SJCRH30 (cell line): Measurements from ENCODE around the gene CFAP46. TPM values are rescaled to one million over a fixed set of nuclear protein-coding genes. Genes with fewer than 3 reads are reported as not detected.

Source experiments
- DNase-seq, 2 experiments: peaks; one replicate each; pipeline ENCODE4 v3.0.0-alpha.2; 2015 to 2020
- H3K27ac ChIP-seq: fragments of 250-450 bp; sonication (Bioruptor Pico); 2 replicates; pipeline ENCODE4 v1.5.1; 2020; ENCODE audit warnings: mild to moderate bottlenecking, moderate library complexity
- H3K27me3 ChIP-seq: fragments of 250-450 bp; sonication (Bioruptor Pico); 2 replicates; pipeline ENCODE4 v1.5.1; 2020; ENCODE audit warnings: mild to moderate bottlenecking, moderate library complexity
- H3K36me3 ChIP-seq: fragments of 250-450 bp; sonication (Bioruptor Pico); 2 replicates; pipeline ENCODE4 v1.5.1; 2020; ENCODE audit warnings: mild to moderate bottlenecking, moderate library complexity
- H3K4me1 ChIP-seq: fragments of 250-450 bp; sonication (Bioruptor Pico); 2 replicates; pipeline ENCODE4 v1.5.1; 2020; ENCODE audit warnings: mild to moderate bottlenecking, moderate library complexity
- H3K4me3 ChIP-seq: fragments of 250-450 bp; sonication (Bioruptor Pico); 2 replicates; pipeline ENCODE4 v1.5.1; 2020; ENCODE audit warnings: mild to moderate bottlenecking, moderate library complexity
- H3K9me3 ChIP-seq: fragments of 250-450 bp; sonication (Bioruptor Pico); replicated peaks from 2 replicates; pipeline ENCODE4 v1.5.1; 2020; ENCODE audit warnings: mild to moderate bottlenecking, moderate library complexity
- total RNA-seq: library from RNA; depleted of rRNA; stranded (reverse); fragments of >200 nt; shearing (Covaris generic); gene quantifications from 2 replicates; pipeline ENCODE4 v1.2.3, GENCODE V29; 2014

CFAP46 gene
- total RNA-seq, 1 experiment from 2014 or later: 1.7 TPM

- Histone ChIP-seq H3K36me3 (no peaks in the 10 kb centered on the region), H3K4me1 (no peaks in the 10 kb centered on the region; the same call in 1 of the 2 replicates), H3K9me3 (0 out of 2 replicates have a peak, but pooled peaks cover 4% of the 10 kb centered on the region), H3K27ac (no peak overlapping the region), H3K4me3 (no peak overlapping the region), H3K27me3 (no peaks in the 10 kb centered on the region)
- no peak for DNase-seq
These were observed 104.5 kb downstream of the CFAP46 start for GRCh38 chr10:132837905-132838304.

GRCh38 chr10:132836832-132837540, 105.4 kb downstream of the CFAP46 start:
- H3K4me3 ChIP-seq: peak overlapping the region; percentile 46
- H3K9me3 ChIP-seq: no peaks in the 10 kb centered on the region
- peak; percentile 37 to 65 for DNase-seq
- peak overlapping the region; percentile 66 for H3K27ac ChIP-seq
- no peaks in the 10 kb centered on the region for H3K36me3 ChIP-seq
- H3K27me3 ChIP-seq: no peaks in the 10 kb centered on the region
- H3K4me1 ChIP-seq: no peaks in the 10 kb centered on the region; the same call in 1 of the 2 replicates

- no peaks in the 10 kb centered on the region for H3K36me3 ChIP-seq
- peak; percentile 60 to 61 for DNase-seq
- H3K4me1 ChIP-seq: no peaks in the 10 kb centered on the region; the same call in 1 of the 2 replicates
- peak overlapping the region; percentile 66 for H3K27ac ChIP-seq
- no peaks in the 10 kb centered on the region for H3K27me3 ChIP-seq
- H3K9me3 ChIP-seq: no peaks in the 10 kb centered on the region
- peak overlapping the region; percentile 46 for H3K4me3 ChIP-seq
These were observed 106.0 kb downstream of the CFAP46 start for GRCh38 chr10:132836248-132836831.

- no peaks in the 10 kb centered on the region for H3K36me3 ChIP-seq
- H3K9me3 ChIP-seq: no peaks in the 10 kb centered on the region
- DNase-seq: no peak
- no peaks in the 10 kb centered on the region for H3K27me3 ChIP-seq
- no peak overlapping the region for H3K4me3 ChIP-seq
- no peak overlapping the region for H3K27ac ChIP-seq
- no peaks in the 10 kb centered on the region; the same call in 1 of the 2 replicates for H3K4me1 ChIP-seq
These were observed 106.5 kb downstream of the CFAP46 start for GRCh38 chr10:132835848-132836233.

GRCh38 chr10:132834891-132835847, 107.2 kb downstream of the CFAP46 start:
- H3K4me1 ChIP-seq: no peaks in the 10 kb centered on the region; the same call in 1 of the 2 replicates
- no peaks in the 10 kb centered on the region for H3K36me3 ChIP-seq
- no peaks in the 10 kb centered on the region for H3K9me3 ChIP-seq
- H3K27me3 ChIP-seq: no peaks in the 10 kb centered on the region
- DNase-seq: peak in 1 of 2 experiments; percentile 4
- no peak overlapping the region for H3K27ac ChIP-seq
- H3K4me3 ChIP-seq: no peak overlapping the region

GRCh38 chr10:132834311-132834761, 108.0 kb downstream of the CFAP46 start:
- H3K4me3 ChIP-seq: no peak overlapping the region
- H3K27me3 ChIP-seq: no peaks in the 10 kb centered on the region
- no peaks in the 10 kb centered on the region for H3K36me3 ChIP-seq
- H3K9me3 ChIP-seq: no peaks in the 10 kb centered on the region
- no peak overlapping the region for H3K27ac ChIP-seq
- DNase-seq: no peak
- no peaks in the 10 kb centered on the region; the same call in 1 of the 2 replicates for H3K4me1 ChIP-seq

GRCh38 chr10:132833421-132834111, 108.8 kb downstream of the CFAP46 start:
- H3K4me3 ChIP-seq: no peak overlapping the region
- H3K9me3 ChIP-seq: no peaks in the 10 kb centered on the region
- no peak overlapping the region for H3K27ac ChIP-seq
- no peaks in the 10 kb centered on the region; the same call in 1 of the 2 replicates for H3K4me1 ChIP-seq
- DNase-seq: no peak
- no peaks in the 10 kb centered on the region for H3K27me3 ChIP-seq
- H3K36me3 ChIP-seq: no peaks in the 10 kb centered on the region

GRCh38 chr10:132832186-132832969, 110.0 kb downstream of the CFAP46 start:
- H3K27ac ChIP-seq: no peak overlapping the region
- H3K27me3 ChIP-seq: no peaks in the 10 kb centered on the region
- no peak overlapping the region for H3K4me3 ChIP-seq
- H3K4me1 ChIP-seq: no peaks in the 10 kb centered on the region; the same call in 1 of the 2 replicates
- no peak for DNase-seq
- no peaks in the 10 kb centered on the region for H3K9me3 ChIP-seq
- no peaks in the 10 kb centered on the region for H3K36me3 ChIP-seq

GRCh38 chr10:132829403-132829802, 113.0 kb downstream of the CFAP46 start:
- Histone ChIP-seq H3K4me1 (no peaks in the 10 kb centered on the region), H3K4me3 (no peak overlapping the region), H3K27ac (no peak overlapping the region), H3K27me3 (no peaks in the 10 kb centered on the region), H3K36me3 (no peaks in the 10 kb centered on the region), H3K9me3 (no peaks in the 10 kb centered on the region)
- no peak for DNase-seq

GRCh38 chr10:132828681-132829080, 113.7 kb downstream of the CFAP46 start:
- H3K9me3 ChIP-seq: no peaks in the 10 kb centered on the region
- no peaks in the 10 kb centered on the region for H3K36me3 ChIP-seq
- H3K27me3 ChIP-seq: no peaks in the 10 kb centered on the region
- H3K27ac ChIP-seq: no peak overlapping the region
- DNase-seq: no peak
- no peak overlapping the region for H3K4me3 ChIP-seq
- no peaks in the 10 kb centered on the region for H3K4me1 ChIP-seq

- DNase-seq: no peak
- Histone ChIP-seq H3K4me3 (no peak overlapping the region), H3K27ac (no peak overlapping the region), H3K4me1 (no peaks in the 10 kb centered on the region), H3K27me3 (no peaks in the 10 kb centered on the region), H3K9me3 (no peaks in the 10 kb centered on the region), H3K36me3 (no peaks in the 10 kb centered on the region)
These were observed 114.4 kb downstream of the CFAP46 start for GRCh38 chr10:132827861-132828539.

GRCh38 chr10:132827423-132827789, 115.0 kb downstream of the CFAP46 start:
- Histone ChIP-seq H3K4me3 (no peak overlapping the region), H3K9me3 (no peaks in the 10 kb centered on the region), H3K4me1 (no peaks in the 10 kb centered on the region), H3K27ac (no peak overlapping the region), H3K27me3 (no peaks in the 10 kb centered on the region), H3K36me3 (no peaks in the 10 kb centered on the region)
- no peak for DNase-seq
